ENCODE data around the gene RAB21. TPM values are rescaled to one million over a fixed set of nuclear protein-coding genes. Genes with fewer than 3 reads are reported as not detected.

Gene RAB21
- total RNA-seq, 2 experiments from 2014 or later, result 55.7 to 56.3 TPM

- no peak overlapping the region for H3K27ac Mint-ChIP-seq
- no peaks in the 10 kb centered on the region for H3K27me3 Mint-ChIP-seq (ENCODE audit: low read depth)
- H3K9me3 Mint-ChIP-seq (ENCODE audit: insufficient read depth), result no peaks in the 10 kb centered on the region
- POLR2A ChIA-PET, result no interaction called here
- H3K36me3 Mint-ChIP-seq (ENCODE audit: low read depth), result peaks cover 29% of the 10 kb centered on the region
- no peak overlapping the region for H3K4me3 Mint-ChIP-seq
- no peak for ATAC-seq
- H3K4me1 Mint-ChIP-seq (ENCODE audit: low read depth), result no peaks in the 10 kb centered on the region
- peak; percentile 55 for DNase-seq
- CTCF ChIA-PET, result interaction anchor here (0.7 to 2.4 kb wide), 30 partner anchors 9 to 178 kb away, joined by 3 to 53 read pairs (median 5); partner anchors contain the start of genes RAB21, TBC1D15 and TPH2
Measured at GRCh38 chr12:71780237-71780822, 25.7 kb downstream of the RAB21 start.

DNA sequence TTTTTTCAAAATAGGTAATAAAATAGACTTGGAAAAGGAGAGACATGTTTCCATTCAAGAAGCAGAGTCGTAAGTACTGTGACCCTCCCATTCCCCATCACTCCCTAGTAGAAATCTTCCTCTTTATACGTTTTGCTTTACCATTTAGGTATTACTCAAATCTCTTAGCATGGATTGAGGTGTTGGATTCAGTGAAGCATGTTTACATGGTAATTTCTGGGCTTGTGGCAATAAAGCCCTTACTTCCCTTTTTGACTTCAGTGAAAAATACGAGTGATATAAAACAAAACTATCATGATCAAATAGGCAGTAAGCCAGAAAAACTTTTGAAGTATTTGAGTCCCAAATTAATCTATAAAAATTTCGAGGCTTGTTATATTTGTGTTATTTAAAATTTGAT, 27.4 kb downstream of the RAB21 start:
- no peak for DNase-seq
- Mint-ChIP-seq H3K4me3 (no peak overlapping the region), H3K4me1 (ENCODE audit: low read depth) (no peaks in the 10 kb centered on the region), H3K9me3 (ENCODE audit: insufficient read depth) (no peaks in the 10 kb centered on the region), H3K36me3 (ENCODE audit: low read depth) (peaks cover 30% of the 10 kb centered on the region), H3K27me3 (ENCODE audit: low read depth) (no peaks in the 10 kb centered on the region), H3K27ac (no peak overlapping the region)
- no peak for ATAC-seq
- ChIA-PET POLR2A (no interaction called here), CTCF (no interaction called here)

GRCh38 chr12:71786829-71787228, 32.2 kb downstream of the RAB21 start:
- POLR2A ChIA-PET, result no interaction called here
- Mint-ChIP-seq H3K9me3 (ENCODE audit: insufficient read depth) (no peaks in the 10 kb centered on the region), H3K36me3 (ENCODE audit: low read depth) (peaks cover 33% of the 10 kb centered on the region), H3K4me1 (ENCODE audit: low read depth) (peaks cover 5% of the 10 kb centered on the region), H3K4me3 (no peak overlapping the region), H3K27ac (no peak overlapping the region), H3K27me3 (ENCODE audit: low read depth) (no peaks in the 10 kb centered on the region)
- DNase-seq, result no peak
- CTCF ChIA-PET, result interaction anchor here (0.9 to 1.5 kb wide), 2 partner anchors 19 to 59 kb away, joined by 3 to 6 read pairs; no protein-coding TSS in a partner anchor
- no peak for ATAC-seq

- no peaks in the 10 kb centered on the region for H3K9me3 Mint-ChIP-seq (ENCODE audit: insufficient read depth)
- H3K36me3 Mint-ChIP-seq (ENCODE audit: low read depth), result peaks cover 31% of the 10 kb centered on the region
- H3K4me1 Mint-ChIP-seq (ENCODE audit: low read depth), result peaks cover 5% of the 10 kb centered on the region
- H3K27me3 Mint-ChIP-seq (ENCODE audit: low read depth), result no peaks in the 10 kb centered on the region
- H3K27ac Mint-ChIP-seq, result no peak overlapping the region
- ATAC-seq, result no peak
- no peak overlapping the region for H3K4me3 Mint-ChIP-seq
- ChIA-PET POLR2A (no interaction called here), CTCF (interaction anchor here (0.7 to 1.5 kb wide), 3 partner anchors 11 to 151 kb away, joined by 3 to 6 read pairs (median 3); partner anchors contain the start of gene TPH2)
- DNase-seq, result no peak
Measured at GRCh38 chr12:71787580-71787979, 32.9 kb downstream of the RAB21 start.

GRCh38 chr12:71790331-71790730, 35.7 kb downstream of the RAB21 start:
- no peak for DNase-seq
- ChIA-PET CTCF (interaction anchor here (1.4 kb wide), 1 partner anchor 10 kb away, joined by 9 read pairs; no protein-coding TSS in a partner anchor), POLR2A (no interaction called here)
- H3K27me3 Mint-ChIP-seq (ENCODE audit: low read depth), result no peaks in the 10 kb centered on the region
- H3K27ac Mint-ChIP-seq, result no peak overlapping the region
- peaks cover 5% of the 10 kb centered on the region for H3K4me1 Mint-ChIP-seq (ENCODE audit: low read depth)
- peaks cover 20% of the 10 kb centered on the region for H3K36me3 Mint-ChIP-seq (ENCODE audit: low read depth)
- H3K4me3 Mint-ChIP-seq, result no peak overlapping the region
- ATAC-seq, result no peak
- H3K9me3 Mint-ChIP-seq (ENCODE audit: insufficient read depth), result no peaks in the 10 kb centered on the region

GRCh38 chr12:71791473-71792150, 36.9 kb downstream of the RAB21 start:
- Mint-ChIP-seq H3K27me3 (ENCODE audit: low read depth) (no peaks in the 10 kb centered on the region), H3K36me3 (ENCODE audit: low read depth) (peaks cover 15% of the 10 kb centered on the region), H3K4me1 (ENCODE audit: low read depth) (peaks cover 5% of the 10 kb centered on the region), H3K9me3 (ENCODE audit: insufficient read depth) (no peaks in the 10 kb centered on the region), H3K4me3 (no peak overlapping the region), H3K27ac (no peak overlapping the region)
- DNase-seq, result no peak
- ChIA-PET POLR2A (no interaction called here), CTCF (interaction anchor here (2.2 kb wide), 1 partner anchor 11 kb away, joined by 9 read pairs; no protein-coding TSS in a partner anchor)
- ATAC-seq, result no peak

DNA sequence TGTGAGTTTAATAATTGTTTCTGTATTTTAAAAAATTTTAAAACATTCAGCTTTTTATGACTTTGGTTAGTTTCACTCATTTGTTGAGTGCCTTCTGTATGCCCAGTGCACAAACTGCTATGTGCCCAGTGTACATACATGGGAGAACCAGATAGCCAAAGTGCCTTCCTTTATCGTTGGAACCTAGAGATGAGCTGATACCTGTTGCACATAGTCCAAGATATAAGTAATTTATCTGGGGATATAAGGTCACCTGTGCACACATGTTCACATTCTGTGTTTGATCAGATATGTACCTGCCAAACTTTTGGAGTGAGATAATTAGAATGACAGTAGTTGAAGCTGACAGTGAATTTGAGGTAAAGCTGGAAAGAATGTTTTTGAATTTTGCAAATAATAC, 37.9 kb downstream of the RAB21 start:
- CTCF ChIA-PET, result interaction anchor here (0.7 to 2.2 kb wide), 2 partner anchors 12 to 15 kb away, joined by 3 to 9 read pairs; no protein-coding TSS in a partner anchor

GRCh38 chr12:71795901-71796300, 41.2 kb downstream of the RAB21 start:
- H3K27me3 Mint-ChIP-seq (ENCODE audit: low read depth), result peaks cover 2% of the 10 kb centered on the region
- ChIA-PET POLR2A (no interaction called here), CTCF (interaction anchor here (0.7 to 2.5 kb wide), 4 partner anchors 16 to 169 kb away, joined by 3 to 13 read pairs (median 3); no protein-coding TSS in a partner anchor)
- H3K36me3 Mint-ChIP-seq (ENCODE audit: low read depth), result peaks cover 3% of the 10 kb centered on the region
- H3K4me3 Mint-ChIP-seq, result no peak overlapping the region
- DNase-seq, result no peak
- no peak overlapping the region for H3K27ac Mint-ChIP-seq
- H3K4me1 Mint-ChIP-seq (ENCODE audit: low read depth), result no peaks in the 10 kb centered on the region
- no peaks in the 10 kb centered on the region for H3K9me3 Mint-ChIP-seq (ENCODE audit: insufficient read depth)
- no peak for ATAC-seq

More for the DNA sequence above, 37.9 kb downstream of the RAB21 start:
- no peak for DNase-seq
- H3K27me3 Mint-ChIP-seq (ENCODE audit: low read depth), result no peaks in the 10 kb centered on the region
- POLR2A ChIA-PET, result interaction anchor here (0.6 kb wide), 1 partner anchor 38 kb away, joined by 3 read pairs; the partner anchor contains the start of gene RAB21
- no peak overlapping the region for H3K27ac Mint-ChIP-seq
- H3K4me3 Mint-ChIP-seq, result no peak overlapping the region
- no peaks in the 10 kb centered on the region for H3K9me3 Mint-ChIP-seq (ENCODE audit: insufficient read depth)
- H3K4me1 Mint-ChIP-seq (ENCODE audit: low read depth), result peaks cover 2% of the 10 kb centered on the region
- no peak for ATAC-seq
- H3K36me3 Mint-ChIP-seq (ENCODE audit: low read depth), result peaks cover 10% of the 10 kb centered on the region

- ATAC-seq (no peak), DNase-seq (no peak)
- peaks cover 2% of the 10 kb centered on the region for H3K36me3 Mint-ChIP-seq (ENCODE audit: low read depth)
- POLR2A ChIA-PET, result no interaction called here
- CTCF ChIA-PET, result interaction anchor here (1.3 to 2.5 kb wide), 2 partner anchors 17 to 49 kb away, joined by 3 to 13 read pairs; no protein-coding TSS in a partner anchor
- H3K27ac Mint-ChIP-seq, result no peak overlapping the region
- H3K4me3 Mint-ChIP-seq, result no peak overlapping the region
- H3K27me3 Mint-ChIP-seq (ENCODE audit: low read depth), result peaks cover 2% of the 10 kb centered on the region
- no peaks in the 10 kb centered on the region for H3K9me3 Mint-ChIP-seq (ENCODE audit: insufficient read depth)
- no peaks in the 10 kb centered on the region for H3K4me1 Mint-ChIP-seq (ENCODE audit: low read depth)
Measured at GRCh38 chr12:71797531-71797930, 42.9 kb downstream of the RAB21 start.

- no peaks in the 10 kb centered on the region for H3K36me3 Mint-ChIP-seq (ENCODE audit: low read depth)
- no peak overlapping the region for H3K4me3 Mint-ChIP-seq
- ChIA-PET POLR2A (no interaction called here), CTCF (no interaction called here)
- no peak overlapping the region for H3K27ac Mint-ChIP-seq
- DNase-seq (no peak), ATAC-seq (no peak)
- H3K4me1 Mint-ChIP-seq (ENCODE audit: low read depth), result no peaks in the 10 kb centered on the region
- peaks cover 8% of the 10 kb centered on the region for H3K27me3 Mint-ChIP-seq (ENCODE audit: low read depth)
- no peaks in the 10 kb centered on the region for H3K9me3 Mint-ChIP-seq (ENCODE audit: insufficient read depth)
Measured at GRCh38 chr12:71799106-71799505, 44.4 kb downstream of the RAB21 start.

- ChIA-PET CTCF (no interaction called here), POLR2A (no interaction called here)
- Mint-ChIP-seq H3K36me3 (ENCODE audit: low read depth) (no peaks in the 10 kb centered on the region), H3K27me3 (ENCODE audit: low read depth) (peaks cover 8% of the 10 kb centered on the region), H3K4me1 (ENCODE audit: low read depth) (no peaks in the 10 kb centered on the region), H3K4me3 (no peak overlapping the region), H3K9me3 (ENCODE audit: insufficient read depth) (no peaks in the 10 kb centered on the region), H3K27ac (no peak overlapping the region)
- no peak for ATAC-seq
- no peak for DNase-seq
Measured at GRCh38 chr12:71800177-71800576, 45.5 kb downstream of the RAB21 start.

- no peak overlapping the region for H3K27ac Mint-ChIP-seq
- no peaks in the 10 kb centered on the region for H3K9me3 Mint-ChIP-seq (ENCODE audit: insufficient read depth)
- no peak for DNase-seq
- H3K4me3 Mint-ChIP-seq, result no peak overlapping the region
- CTCF ChIA-PET, result no interaction called here
- ATAC-seq, result no peak
- no peaks in the 10 kb centered on the region for H3K36me3 Mint-ChIP-seq (ENCODE audit: low read depth)
- peaks cover 16% of the 10 kb centered on the region for H3K27me3 Mint-ChIP-seq (ENCODE audit: low read depth)
- POLR2A ChIA-PET, result no interaction called here
- no peaks in the 10 kb centered on the region for H3K4me1 Mint-ChIP-seq (ENCODE audit: low read depth)
Measured at GRCh38 chr12:71804505-71804904, 49.8 kb downstream of the RAB21 start.
